SK-N-SH (cell line): Measurements from ENCODE around the gene TUBD1. TPM values are rescaled to one million over a fixed set of nuclear protein-coding genes. Genes with fewer than 3 reads are reported as not detected.
"Not testable (repeated sequence)": the region's sequence is repeated elsewhere in the genome, so short reads cannot be mapped to it uniquely, and the experiment has no call there.

Experiments used
- CTCF ChIA-PET: fragments of 300-600, 350-600 bp; formaldehyde crosslinking; extraction: SDS; loops from one replicate; lab custom pipeline; 2021; lab: Yijun Ruan, JAX
- POLR2A ChIA-PET: fragments of 350-600 bp; sonication (Branson Sonifier 250); formaldehyde crosslinking; extraction: SDS; loops from one replicate; lab custom pipeline; 2020; ENCODE audit warnings: antibody characterized with exemption, inconsistent platforms; lab: Yijun Ruan, JAX
- DNase-seq: peaks from one replicate; pipeline ENCODE4 v3.0.0; 2012
- H2AFZ ChIP-seq: fragments of 200-600 bp; sonication (generic); 2 replicates; pipeline ENCODE4 v1.8.1; 2016; ENCODE audit warnings: antibody characterized with exemption, mild to moderate bottlenecking, low read depth
- H3F3A ChIP-seq: fragments of 200-600 bp; sonication (generic); replicated peaks from 2 replicates; pipeline ENCODE3; 2016; ENCODE audit warnings: antibody characterized with exemption, mild to moderate bottlenecking; ENCODE audit not compliant: insufficient read depth
- H3K27ac ChIP-seq, 2 experiments: fragments of 200-500 bp in 1 of 2; fragments of 200-600 bp in 1 of 2; sonication (Bioruptor generic) in 1 of 2; sonication (generic), shearing (Covaris generic) in 1 of 2; 2 replicates each; pipeline versions ENCODE4 v1.5.1 to v1.6.1; 2014 to 2016; ENCODE audit warnings: low read depth in 2 of 2, inconsistent platforms in 1 of 2, low read length in 1 of 2, mild to moderate bottlenecking in 1 of 2, mixed read lengths in 1 of 2
- H3K27me3 ChIP-seq: fragments of 200-600 bp; sonication (generic), shearing (Covaris generic); 2 replicates; pipeline ENCODE4 v1.6.1; 2016; ENCODE audit warnings: mixed run types; ENCODE audit not compliant: insufficient read depth
- H3K36me3 ChIP-seq, 2 experiments: fragments of 200-500 bp in 1 of 2; fragments of 200-600 bp in 1 of 2; sonication (Bioruptor generic) in 1 of 2; sonication (generic) in 1 of 2; replicated peaks in 1 of 2; 2 replicates each; pipeline versions ENCODE3 to v1.5.1; 2014 to 2016; ENCODE audit warnings: low read length in 1 of 2, mild to moderate bottlenecking in 1 of 2; ENCODE audit not compliant: insufficient read depth in 2 of 2, control insufficient read depth in 1 of 2
- H3K4me1 ChIP-seq, 2 experiments: fragments of 200-500 bp in 1 of 2; fragments of 200-600 bp in 1 of 2; sonication (Bioruptor generic) in 1 of 2; sonication (generic), shearing (Covaris generic) in 1 of 2; 2 replicates each; pipeline versions ENCODE4 v1.5.1 to v1.6.1; 2014 to 2016; ENCODE audit warnings: low read depth in 1 of 2, low read length in 1 of 2, mixed run types in 1 of 2; ENCODE audit not compliant: insufficient read depth in 2 of 2, control insufficient read depth in 1 of 2
- H3K4me2 ChIP-seq: fragments of 200-600 bp; sonication (generic), shearing (Covaris generic); 2 replicates; pipeline ENCODE4 v1.6.1; 2017; ENCODE audit warnings: mixed run types
- H3K4me3 ChIP-seq, 2 experiments: fragments of 200-500 bp in 1 of 2; fragments of 200-600 bp in 1 of 2; sonication (Bioruptor generic) in 1 of 2; sonication (generic), shearing (Covaris generic) in 1 of 2; 2 replicates each; pipeline versions ENCODE4 v1.5.1 to v1.8.1; 2014 to 2016; ENCODE audit warnings: low read depth in 2 of 2, inconsistent platforms in 1 of 2, low read length in 1 of 2, mild to moderate bottlenecking in 1 of 2, mixed read lengths in 1 of 2, moderate library complexity in 1 of 2
- H3K79me2 ChIP-seq: fragments of 200-600 bp; sonication (generic); 2 replicates; pipeline ENCODE4 v1.8.1; 2017; ENCODE audit warnings: mild to moderate bottlenecking; ENCODE audit not compliant: insufficient read depth
- H3K9ac ChIP-seq: fragments of 200-600 bp; sonication (generic); 2 replicates; pipeline ENCODE4 v1.6.1; 2017; ENCODE audit warnings: mixed run types
- H3K9me2 ChIP-seq: fragments of 200-600 bp; sonication (generic); 2 replicates; pipeline ENCODE4 v1.6.1; 2017; ENCODE audit warnings: mixed run types
- H3K9me3 ChIP-seq: fragments of 200-600 bp; sonication (generic); 2 replicates; pipeline ENCODE4 v1.6.1; 2017; ENCODE audit warnings: mixed run types, mild to moderate bottlenecking, moderate library complexity
- H4K20me1 ChIP-seq: fragments of 200-600 bp; sonication (generic); 2 replicates; pipeline ENCODE4 v1.6.1; 2017; ENCODE audit warnings: mild to moderate bottlenecking, mixed run types; ENCODE audit not compliant: insufficient read depth
- EP300 ChIP-seq, 2 experiments: IDR thresholded peaks; 2 replicates each; pipeline versions ENCODE4 v1.4.0 to v1.6.1; 2012; ENCODE audit warnings: borderline replicate concordance in 1 of 2, low read depth in 1 of 2, low read length in 1 of 2
- GATA2 ChIP-seq: sonication (generic); formaldehyde crosslinking; IDR thresholded peaks from 2 replicates; pipeline ENCODE4 v1.5.0; 2020; ENCODE audit warnings: mild to moderate bottlenecking, missing genetic modification reagents
- JUND ChIP-seq: IDR thresholded peaks from 2 replicates; pipeline ENCODE4 v1.4.0; 2012
- MAX ChIP-seq: IDR thresholded peaks from 2 replicates; pipeline ENCODE4 v1.4.0; 2012; ENCODE audit warnings: low read depth
- TCF12 ChIP-seq: IDR thresholded peaks from 2 replicates; pipeline ENCODE4 v1.4.0; 2012
- TEAD4 ChIP-seq: IDR thresholded peaks from 2 replicates; pipeline ENCODE4 v1.4.0; 2012; ENCODE audit warnings: mild to moderate bottlenecking, borderline replicate concordance; ENCODE audit not compliant: insufficient read depth
- WGBS: methylation state at CpG from one replicate; pipeline ENCODE4 v1.1.6; 2017; ENCODE audit warnings: low lambda C conversion rate; 5-methylcytosine and 5-hydroxymethylcytosine counted together
- polyA plus RNA-seq, 3 experiments: library from polyadenylated mRNA; depleted of rRNA; stranded (reverse); fragments of >200 nt; gene quantifications; 2 replicates each; pipeline ENCODE4 v1.2.3, GENCODE V29; 2012
- TF ChIP-seq, protein P1 (sequence below): IDR thresholded peaks from 2 replicates; pipeline ENCODE4 v1.6.1; 2012; ENCODE audit warnings: mild to moderate bottlenecking, low read depth, low read length, moderate library complexity

Gene TUBD1
- polyA plus RNA-seq, 1 of the 3 experiments (the other 2 are of a cell fraction): 3.2 TPM

DNA sequence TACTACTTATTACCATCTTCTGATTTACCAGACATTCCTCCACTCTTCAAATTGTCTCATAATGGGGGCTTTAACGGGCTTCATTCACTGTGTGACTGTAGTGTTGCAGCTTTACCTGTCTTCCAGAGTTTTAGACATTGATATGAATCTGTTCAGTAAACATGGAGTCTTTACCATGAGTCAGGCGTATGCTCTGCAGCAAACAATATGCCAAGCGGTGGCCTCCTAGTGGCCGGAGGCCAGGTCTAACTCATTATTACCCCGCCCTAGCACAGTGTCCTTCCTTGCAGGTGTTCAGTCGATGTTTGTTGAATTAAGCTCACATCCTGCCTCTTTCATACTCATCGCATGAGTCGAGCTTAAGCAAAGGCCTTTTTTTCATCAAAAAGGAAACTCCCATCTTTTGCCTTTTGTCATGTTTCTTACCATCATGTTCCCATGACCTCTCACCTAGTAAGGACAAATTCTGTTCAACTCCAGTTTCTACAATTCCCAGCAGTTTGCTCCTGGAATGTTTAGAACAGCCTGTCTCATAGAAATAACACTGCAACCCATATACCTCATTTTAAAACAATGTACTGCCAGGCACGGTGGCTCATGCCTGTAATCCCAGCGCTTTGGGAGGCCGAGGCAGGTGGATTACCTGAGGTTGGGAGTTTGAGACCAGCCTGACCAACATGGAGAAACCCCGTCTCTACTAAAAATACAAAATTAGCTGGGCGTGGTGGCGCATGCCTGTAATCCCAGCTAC, 39.4 kb downstream of the TUBD1 start (continued):
- TF ChIP-seq JUND (peak; percentile 18; the same call in 1 of the 2 replicates), MAX (0 out of 2 replicates have a peak, but pooled peaks have one; percentile 15), GATA2 (CRISPR knock-in tag) (no peak), TEAD4 (no peak), TCF12 (peak; percentile 70), EP300 (IDR thresholded peaks at IDR 0.05; ENCODE audit: borderline replicate concordance in 1 of 2, low read depth in 1 of 2, low read length in 1 of 2) (no peak)
- TF ChIP-seq, protein P1, sequence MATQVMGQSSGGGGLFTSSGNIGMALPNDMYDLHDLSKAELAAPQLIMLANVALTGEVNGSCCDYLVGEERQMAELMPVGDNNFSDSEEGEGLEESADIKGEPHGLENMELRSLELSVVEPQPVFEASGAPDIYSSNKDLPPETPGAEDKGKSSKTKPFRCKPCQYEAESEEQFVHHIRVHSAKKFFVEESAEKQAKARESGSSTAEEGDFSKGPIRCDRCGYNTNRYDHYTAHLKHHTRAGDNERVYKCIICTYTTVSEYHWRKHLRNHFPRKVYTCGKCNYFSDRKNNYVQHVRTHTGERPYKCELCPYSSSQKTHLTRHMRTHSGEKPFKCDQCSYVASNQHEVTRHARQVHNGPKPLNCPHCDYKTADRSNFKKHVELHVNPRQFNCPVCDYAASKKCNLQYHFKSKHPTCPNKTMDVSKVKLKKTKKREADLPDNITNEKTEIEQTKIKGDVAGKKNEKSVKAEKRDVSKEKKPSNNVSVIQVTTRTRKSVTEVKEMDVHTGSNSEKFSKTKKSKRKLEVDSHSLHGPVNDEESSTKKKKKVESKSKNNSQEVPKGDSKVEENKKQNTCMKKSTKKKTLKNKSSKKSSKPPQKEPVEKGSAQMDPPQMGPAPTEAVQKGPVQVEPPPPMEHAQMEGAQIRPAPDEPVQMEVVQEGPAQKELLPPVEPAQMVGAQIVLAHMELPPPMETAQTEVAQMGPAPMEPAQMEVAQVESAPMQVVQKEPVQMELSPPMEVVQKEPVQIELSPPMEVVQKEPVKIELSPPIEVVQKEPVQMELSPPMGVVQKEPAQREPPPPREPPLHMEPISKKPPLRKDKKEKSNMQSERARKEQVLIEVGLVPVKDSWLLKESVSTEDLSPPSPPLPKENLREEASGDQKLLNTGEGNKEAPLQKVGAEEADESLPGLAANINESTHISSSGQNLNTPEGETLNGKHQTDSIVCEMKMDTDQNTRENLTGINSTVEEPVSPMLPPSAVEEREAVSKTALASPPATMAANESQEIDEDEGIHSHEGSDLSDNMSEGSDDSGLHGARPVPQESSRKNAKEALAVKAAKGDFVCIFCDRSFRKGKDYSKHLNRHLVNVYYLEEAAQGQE: no peak

DNA sequence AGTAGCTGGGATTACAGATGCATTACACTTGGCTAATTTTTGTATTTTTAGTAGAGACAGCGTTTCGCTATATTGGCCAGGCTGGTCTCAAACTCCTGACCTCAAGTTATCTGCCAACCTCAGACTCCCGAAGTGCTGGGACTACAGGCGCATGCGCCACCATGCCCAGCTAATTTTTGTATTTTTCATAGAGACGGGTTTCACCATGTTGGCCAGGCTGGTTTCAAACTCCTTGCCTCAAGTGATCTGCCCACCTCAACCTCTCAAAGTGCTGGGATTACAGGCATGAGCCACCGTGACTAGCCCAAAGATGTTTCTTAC, 39.9 kb downstream of the TUBD1 start:
- H3K4me2 ChIP-seq: not testable (repeated sequence)
- CTCF ChIA-PET: interaction anchor here (2.0 kb wide), 1 partner anchor 48 kb away, joined by 4 read pairs; no protein-coding TSS in a partner anchor
- peak overlapping the region in 1 of 2 experiments; percentile 71; a peak in 2 of 4 replicates for H3K27ac ChIP-seq

More for the DNA sequence above, 39.9 kb downstream of the TUBD1 start:
- H3K9me2 ChIP-seq, H3K27me3 ChIP-seq, H3K4me3 ChIP-seq, H3K79me2 ChIP-seq, H4K20me1 ChIP-seq, POLR2A ChIA-PET, DNase-seq, H3K36me3 ChIP-seq, H3K9me3 ChIP-seq, H3K9ac ChIP-seq: not testable (repeated sequence)
- H3K4me1 ChIP-seq: peaks cover 8 to 18% of the 10 kb centered on the region in 2 experiments
- WGBS: 95% methylated on average over 7 of the region's 7 CpGs
- H3F3A ChIP-seq: peaks cover 19% of the 10 kb centered on the region
- H2AFZ ChIP-seq: peak overlapping the region; percentile 10; the same call in 1 of the 2 replicates
